8988T (cell line): ENCODE results near the gene LGALS9.
"Not testable (repeated sequence)": the region's sequence is repeated elsewhere in the genome, so short reads cannot be mapped to it uniquely, and the experiment has no call there.

ENCODE experiments used
- DNase-seq: peaks from one replicate; pipeline ENCODE4 v3.0.0; 2011

The LGALS9 gene

DNA sequence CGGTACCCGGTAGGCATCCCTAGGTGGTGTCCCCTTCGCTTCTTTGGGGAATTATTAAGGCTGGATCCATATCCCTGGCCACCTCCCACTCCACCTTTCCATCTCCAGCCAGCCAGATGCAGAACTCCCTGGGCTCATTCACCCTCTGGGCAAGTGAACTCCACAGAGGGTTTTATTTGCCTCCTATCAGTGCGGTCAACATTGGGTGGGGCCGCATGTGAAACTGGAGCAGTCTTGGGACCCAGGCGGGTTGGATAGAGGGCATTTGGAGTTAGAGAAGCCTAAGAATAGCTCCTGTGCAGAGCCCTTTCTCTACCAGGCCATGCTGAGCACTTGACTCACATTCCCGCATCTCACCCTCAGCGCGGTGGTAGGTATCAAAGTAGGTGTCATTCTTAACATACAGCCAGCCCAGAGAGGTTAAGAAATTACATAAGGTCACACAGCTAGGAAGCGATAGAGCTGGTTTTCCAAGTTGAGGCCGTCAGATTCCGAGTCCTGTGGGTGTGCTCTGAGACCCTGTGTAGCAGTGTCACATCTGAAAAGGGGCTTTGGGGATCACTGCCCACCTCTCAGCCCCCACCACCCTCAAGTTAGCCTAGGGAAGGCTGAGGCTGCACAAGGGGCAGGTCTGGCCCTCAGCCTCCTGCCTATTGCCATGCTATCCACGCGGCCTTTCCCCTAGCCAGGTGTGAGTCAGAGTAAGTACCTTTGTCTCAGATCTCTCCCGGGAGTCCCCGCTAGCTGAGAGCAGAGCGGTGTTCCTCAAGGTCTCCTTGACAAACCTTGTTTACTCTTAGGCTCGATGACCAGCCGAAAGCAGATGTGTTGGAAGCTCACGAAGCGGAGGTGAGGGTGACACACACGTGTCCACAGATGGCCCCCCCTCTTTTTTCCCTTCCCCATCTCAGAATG is 26.9 kb upstream of the LGALS9 start:
- DNase-seq: no peak

DNA sequence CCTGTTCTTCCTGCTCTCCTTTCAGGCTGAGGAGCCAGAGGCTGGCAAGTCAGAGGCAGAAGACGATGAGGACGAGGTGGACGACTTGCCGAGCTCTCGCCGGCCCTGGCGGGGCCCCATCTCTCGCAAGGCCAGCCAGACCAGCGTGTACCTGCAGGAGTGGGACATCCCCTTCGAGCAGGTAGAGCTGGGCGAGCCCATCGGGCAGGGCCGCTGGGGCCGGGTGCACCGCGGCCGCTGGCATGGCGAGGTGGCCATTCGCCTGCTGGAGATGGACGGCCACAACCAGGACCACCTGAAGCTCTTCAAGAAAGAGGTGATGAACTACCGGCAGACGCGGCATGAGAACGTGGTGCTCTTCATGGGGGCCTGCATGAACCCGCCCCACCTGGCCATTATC is 25.6 kb upstream of the LGALS9 start:
- no peak for DNase-seq

DNA sequence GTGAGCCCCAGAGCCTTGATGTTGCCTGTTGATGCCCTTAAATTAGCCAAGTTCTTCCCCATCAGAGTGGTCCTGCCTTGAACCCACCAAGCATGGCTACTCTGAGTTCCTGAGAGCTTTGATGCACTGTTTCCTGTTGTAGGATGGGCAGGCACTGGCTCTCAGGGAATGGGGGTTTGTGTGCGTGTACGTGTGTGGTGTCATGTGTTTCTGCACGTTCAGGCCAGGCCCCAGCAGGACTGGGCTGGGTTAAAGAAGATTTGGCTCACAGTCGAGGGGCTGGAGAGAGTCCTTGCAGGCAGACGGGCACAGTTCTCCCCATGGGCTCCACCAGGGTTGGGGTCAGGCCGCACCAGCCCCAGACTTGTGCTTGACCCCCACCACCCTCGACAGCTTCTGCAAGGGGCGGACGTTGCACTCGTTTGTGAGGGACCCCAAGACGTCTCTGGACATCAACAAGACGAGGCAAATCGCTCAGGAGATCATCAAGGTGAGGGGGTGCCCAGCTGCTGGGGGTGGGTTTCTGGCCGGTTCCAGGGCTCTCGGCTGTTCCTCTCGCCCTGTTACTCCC is 23.4 kb upstream of the LGALS9 start:
- no peak for DNase-seq

DNA sequence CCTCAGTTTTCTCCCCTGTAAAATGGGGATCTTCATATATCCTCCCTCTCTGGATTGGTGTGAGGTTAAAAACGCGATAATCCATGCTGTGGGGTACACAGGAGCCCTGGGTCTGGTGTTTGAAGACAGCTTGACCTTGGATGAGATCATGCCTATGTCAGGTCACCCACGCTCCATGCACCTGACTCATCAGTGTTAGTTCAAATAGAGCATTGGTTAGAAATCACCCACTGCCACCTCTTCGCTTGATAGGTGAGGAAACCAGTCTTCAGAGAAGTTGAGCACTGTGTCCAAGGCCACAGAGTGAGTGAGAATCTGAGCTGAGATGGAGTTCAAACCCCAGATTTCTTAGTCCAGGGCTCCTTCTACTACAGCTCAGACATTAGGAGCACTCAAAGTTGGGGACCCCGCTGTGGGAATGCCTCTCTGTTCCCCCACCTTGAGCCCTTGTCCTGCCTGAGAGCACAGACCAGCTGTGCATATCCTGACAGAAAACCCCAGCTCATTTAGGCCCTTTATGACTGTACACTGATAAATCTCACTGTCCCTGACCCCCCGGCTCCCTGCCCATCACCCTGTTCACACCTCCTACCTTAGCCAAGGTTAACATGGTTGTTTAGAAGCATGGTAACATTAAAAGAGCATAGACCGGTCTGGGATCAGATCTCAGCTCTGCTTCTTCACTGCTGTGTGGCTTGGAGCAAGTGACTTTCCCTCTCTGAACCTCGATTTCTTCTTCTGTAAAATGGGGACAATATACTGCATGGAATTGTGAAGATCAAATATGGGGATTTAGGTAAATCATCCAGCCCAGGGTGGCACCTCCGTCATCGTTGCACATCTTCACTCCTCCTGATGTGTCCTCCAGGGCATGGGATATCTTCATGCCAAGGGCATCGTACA is 22.4 kb upstream of the LGALS9 start:
- DNase-seq: no peak

DNA sequence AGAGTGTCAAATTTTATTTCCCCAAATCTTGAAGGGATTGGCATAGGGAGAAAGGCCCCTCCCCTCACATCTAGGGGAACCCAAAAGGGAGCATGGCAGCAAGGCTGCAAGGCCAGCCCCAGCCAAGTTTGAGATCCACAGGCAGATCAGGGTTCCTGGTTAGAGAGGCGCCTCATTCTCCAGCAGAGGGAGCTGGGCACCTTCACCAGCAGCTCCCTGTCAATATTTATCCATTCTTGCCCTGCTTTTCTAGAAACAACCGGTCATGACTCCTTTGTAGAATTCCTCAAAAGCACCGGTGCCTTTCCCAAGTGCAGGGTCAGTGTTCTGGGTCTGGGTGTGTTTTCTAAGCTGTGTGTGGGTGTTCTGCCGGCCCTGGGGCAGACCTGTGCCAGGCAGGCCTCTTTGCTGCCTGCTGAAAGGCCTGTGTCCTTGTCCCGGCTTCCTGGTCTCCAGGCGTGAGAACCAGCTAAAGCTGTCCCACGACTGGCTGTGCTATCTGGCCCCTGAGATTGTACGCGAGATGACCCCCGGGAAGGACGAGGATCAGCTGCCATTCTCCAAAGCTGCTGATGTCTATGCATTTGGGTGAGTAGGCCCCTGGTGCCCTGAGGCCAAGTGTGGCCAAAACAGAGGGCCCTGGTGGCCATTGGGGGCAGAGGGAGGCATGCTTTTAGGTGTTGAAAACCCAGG is 21.2 kb upstream of the LGALS9 start:
- peak; percentile 78 for DNase-seq

DNA sequence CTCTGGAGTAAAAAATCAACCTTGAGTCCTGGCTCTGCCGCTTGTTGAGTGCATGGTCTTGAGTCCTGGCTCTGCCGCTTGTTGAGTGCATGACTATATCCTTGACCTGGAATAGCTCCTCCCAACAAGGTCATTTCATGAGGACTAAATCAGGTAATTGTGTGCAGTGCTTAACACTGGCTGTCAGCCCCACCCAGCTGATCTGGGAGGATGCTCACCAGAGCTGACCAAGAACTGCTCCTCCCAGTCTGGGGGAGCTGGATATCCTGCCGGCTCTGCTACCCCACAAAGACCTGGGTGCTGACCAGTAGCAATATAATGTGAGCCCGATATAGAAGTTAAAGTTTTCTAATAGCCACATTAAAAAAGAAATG is 20.7 kb upstream of the LGALS9 start:
- no peak for DNase-seq

DNA sequence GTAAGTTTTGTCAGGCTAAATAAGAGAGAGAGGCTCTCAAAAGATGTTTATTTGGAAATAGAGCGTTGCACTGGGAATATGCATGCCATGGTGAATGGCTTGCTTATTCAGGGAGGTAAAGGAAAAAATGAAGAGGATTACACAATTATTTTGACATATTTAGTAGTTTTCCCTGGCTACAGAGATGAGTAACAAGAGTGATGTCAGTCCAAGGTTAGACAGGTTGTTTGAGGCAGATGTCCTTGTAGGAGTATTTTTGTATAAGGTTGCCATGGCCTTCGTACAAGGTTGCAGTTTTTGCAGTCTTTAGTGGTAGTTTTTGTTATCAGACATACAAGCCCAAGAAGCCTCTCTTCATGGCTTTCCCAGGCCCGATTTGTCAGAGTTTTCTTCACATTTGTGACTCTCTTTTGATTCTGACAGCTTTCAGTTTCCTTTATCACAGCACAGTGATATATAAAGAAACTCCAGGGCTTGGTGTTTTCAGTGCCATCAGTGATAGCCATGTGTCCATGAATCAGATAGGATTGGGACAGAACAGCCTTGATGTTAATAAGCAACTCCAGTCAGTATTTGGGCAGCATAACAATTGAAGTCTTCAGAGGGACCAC is 18.7 kb upstream of the LGALS9 start:
- no peak for DNase-seq

DNA sequence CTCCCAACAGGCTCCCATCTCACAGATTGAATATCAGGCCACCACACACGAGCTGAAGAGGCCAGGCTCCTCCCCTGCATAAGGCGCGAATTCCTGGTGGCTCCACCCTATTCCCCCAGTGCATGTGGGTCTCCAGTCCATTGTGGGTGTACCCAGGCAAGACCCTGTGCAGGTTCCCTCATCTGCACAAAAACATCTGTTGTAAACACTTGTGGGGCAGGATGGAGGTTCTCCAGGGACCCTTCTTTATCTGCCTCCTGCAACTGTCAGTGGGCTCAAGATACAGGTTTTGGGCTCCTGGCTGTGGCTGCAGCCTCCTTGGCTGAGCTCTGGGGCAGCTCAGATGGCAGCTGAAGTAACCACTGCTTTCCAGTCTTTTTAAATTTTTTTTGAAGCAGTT is 17.6 kb upstream of the LGALS9 start:
- DNase-seq: no peak

DNA sequence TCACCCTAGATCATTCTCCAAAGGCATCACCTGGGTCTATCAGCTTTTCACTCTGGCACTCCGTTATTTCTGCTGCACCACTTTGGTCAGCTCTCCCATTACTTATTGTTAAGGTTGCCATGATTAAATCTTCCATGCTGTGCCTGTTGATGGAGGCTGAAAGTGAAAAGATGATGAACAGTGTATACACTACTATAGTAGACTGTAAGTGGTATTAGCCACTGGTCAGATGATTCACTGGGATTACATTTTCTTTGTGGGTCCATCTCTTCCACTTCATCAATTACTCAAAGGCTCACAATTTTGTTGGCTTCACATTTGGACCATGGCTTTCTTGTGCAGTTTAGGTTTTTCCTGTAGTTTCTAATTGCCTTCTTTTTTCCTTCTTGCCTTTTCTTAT is 15.9 kb upstream of the LGALS9 start:
- DNase-seq: no peak

DNA sequence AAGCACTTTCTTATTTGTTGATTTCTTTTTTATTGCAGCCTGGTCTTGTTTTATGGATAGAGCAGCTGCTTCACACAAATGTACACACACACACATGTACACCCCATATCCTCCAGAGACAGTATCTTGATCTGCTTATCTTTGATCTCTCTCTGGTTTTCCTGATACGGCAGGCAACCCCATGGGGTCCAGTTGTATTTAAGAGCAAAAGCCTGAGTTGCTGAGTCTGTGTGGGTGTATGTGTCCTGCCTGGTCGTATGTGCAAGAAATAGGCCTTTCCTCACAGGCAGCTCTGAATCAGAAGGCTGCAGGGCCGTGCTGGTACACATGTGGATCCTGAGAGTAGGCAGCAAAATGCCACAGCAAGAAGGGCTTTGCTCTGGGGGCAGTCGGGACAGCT is 14.6 kb upstream of the LGALS9 start:
- DNase-seq: no peak

DNA sequence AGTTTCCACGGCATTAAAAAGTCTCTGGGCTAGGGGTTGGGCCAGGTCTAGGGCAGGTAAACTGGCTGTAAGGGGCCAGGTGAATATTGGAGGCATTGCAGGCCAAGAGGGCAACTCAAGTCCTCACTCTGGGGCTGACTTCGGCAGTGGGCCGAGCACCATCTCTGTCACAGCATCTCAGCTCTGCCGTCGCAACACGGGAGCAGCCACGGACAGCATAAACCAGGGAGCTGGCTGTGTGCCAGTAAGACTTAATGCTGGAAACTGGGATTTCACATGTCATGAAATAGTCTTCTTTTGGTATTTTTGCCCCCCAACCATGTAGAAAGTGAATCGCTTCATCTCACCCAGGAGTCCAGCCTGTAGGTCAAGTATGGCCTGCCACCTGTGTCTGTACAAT is 12.6 kb upstream of the LGALS9 start:
- no peak for DNase-seq

DNA sequence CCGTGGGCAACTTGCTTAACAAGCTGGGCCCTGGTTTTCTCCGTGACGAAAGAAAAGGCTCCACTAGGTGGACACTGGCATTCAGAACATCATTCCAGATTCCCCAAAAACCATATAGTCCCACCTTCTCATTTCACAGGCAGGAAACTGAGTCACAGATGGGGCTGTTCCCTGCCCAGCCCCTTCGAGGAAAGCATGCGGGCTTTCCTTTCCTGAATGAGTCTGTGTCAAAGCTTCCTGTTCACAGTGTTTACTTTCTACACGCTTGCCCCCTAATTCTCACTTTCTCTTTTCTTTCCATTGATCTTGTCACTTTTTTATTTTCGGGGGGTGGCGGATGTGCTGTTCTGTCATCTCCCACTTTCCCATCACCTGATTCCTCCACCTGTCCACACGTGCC is 10.3 kb upstream of the LGALS9 start:
- DNase-seq: no peak

DNA sequence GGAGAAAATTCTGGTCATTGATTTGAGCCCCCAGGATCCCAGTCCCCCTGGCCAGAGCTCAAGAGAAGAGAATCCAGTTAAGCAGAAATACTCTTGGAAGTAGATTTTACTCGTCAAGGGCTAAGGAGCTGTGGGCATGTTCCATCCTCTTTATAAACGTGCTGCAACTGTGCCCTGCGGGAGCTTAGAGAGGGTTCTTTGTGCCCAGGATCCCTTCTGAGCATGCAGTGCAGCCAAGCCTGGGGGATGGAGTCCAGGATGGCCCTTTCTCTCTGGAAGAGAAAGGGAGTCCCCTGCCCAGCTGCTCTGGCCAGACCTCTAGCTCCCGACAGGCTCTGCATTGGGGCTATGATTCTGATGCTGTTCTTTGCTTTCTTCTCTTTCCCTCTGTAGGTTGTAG is 9.5 kb upstream of the LGALS9 start:
- no peak for DNase-seq

DNA sequence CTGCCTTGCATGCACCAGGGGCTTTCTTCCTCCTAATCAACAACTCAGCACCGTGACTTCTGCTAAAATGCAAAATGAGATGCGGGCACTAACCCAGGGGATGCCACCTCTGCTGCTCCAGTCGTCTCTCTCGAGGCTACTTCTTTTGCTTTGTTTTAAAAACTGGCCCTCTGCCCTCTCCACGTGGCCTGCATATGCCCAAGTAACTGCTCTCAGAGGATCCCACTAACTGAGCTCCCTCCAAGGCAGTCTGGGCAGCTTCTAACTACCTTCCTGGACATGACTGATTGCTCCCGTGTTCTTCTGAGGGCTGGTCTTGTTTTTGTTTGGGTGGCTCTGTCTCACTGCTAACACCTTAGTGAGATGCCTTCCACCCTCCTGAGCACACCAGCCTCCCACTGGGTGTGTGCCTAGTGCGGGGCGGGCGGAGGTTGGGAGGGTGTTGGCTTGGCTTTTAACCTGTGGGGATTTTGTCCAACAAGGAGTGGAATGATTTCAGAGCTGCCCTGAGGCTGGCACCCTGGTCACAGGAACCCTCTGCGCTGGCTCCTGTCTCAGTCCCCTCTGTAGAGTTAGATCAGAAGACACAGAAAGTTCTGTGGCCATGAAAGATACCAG is 8.9 kb upstream of the LGALS9 start:
- DNase-seq: no peak

DNA sequence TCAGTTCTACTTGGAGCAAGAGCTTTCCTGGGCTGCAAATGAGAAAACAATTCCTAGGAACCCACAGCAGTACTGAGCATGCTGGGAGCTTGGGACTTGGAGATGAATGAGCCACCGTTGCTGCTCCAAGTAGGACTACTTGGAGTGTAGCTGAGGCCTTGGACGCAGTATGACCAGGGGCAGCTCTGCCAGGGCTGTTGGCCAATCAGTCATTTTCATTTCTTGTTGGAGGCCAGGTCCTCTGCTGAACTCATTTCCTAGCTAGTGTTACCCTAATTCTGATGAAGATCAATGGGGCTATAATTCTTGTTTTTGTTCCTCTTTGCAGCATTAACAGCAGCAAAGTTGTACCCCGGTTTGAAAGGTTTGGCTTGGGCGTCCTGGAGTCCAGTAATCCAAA is 8.0 kb upstream of the LGALS9 start:
- DNase-seq: no peak

DNA sequence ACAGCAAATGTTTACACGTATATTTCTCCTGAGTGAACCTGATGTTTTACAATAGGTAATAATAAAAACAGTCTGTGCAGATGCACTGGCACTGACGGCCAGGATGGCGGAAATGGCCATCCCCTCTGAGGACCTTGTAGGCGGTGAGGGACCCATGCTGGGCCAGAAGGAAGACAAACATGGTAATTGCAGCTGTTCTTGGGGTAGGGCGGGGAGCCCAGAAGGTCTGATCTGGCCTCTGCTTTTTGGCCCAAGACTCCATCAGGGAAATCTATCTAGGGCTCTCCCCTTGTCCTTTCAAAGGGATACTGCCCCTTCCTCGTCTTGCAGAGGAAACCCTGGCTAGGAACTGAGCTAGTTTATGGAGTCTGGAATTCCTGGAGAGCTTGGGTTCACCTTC is 7.4 kb upstream of the LGALS9 start:
- DNase-seq: no peak

DNA sequence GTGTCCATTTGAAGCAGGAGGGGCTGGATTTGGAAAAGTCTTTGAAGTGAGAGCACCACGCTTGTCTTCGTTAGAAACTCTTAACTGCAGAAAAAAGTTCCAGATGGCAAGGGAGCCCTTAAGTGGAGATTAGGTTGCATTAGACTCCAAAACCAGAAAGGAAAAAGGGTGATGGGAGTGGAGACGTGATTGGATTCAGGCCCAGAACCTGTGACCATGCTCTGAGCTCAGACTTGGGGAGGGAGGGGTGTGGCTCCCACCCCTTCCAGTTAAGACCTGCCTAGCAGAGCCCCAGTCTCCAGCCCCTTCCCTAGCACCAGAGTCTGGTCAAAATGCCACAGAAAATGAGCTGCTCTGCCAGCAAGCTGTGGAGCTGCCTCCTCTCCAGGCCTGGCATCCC is 6.4 kb upstream of the LGALS9 start:
- no peak for DNase-seq

DNA sequence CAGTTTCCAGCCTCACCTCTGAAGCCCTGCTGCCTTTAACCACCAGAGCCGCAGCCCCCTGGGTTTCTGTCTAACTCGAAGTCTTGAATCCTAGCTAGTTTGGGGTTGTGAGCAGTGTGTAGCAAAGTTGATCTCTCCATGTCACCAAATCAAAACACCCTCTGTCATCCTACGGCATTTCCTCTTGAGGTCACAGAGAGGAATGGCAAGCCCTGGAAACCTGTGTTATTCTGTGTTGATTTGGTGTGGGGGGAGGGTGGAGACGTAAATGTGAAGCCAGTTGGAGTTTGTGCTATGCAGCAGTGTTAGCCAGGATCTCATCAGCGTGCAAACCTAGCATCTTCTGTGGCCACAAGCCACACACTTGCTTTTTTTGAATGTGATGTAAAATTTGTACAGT is 5.1 kb upstream of the LGALS9 start:
- no peak for DNase-seq

DNA sequence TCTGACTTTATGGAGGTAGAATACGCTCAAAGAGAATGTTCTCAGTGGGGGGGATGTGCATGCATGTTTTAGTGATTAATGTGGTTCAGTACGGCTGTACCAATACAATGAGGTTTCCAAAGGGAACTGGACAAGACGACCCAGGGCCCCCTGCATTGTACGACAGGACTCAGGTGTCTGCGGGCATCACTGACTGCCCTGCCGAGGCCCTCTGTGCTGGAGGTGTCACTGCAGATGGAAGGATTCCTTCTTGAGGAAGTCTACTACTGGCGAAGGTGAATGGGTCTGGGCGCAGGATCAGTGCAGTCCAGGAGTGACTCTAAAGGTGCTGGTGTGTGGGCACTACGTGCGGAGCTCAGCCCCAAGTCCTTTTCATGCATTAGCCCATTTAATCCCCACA is 3.5 kb upstream of the LGALS9 start:
- no peak for DNase-seq

DNA sequence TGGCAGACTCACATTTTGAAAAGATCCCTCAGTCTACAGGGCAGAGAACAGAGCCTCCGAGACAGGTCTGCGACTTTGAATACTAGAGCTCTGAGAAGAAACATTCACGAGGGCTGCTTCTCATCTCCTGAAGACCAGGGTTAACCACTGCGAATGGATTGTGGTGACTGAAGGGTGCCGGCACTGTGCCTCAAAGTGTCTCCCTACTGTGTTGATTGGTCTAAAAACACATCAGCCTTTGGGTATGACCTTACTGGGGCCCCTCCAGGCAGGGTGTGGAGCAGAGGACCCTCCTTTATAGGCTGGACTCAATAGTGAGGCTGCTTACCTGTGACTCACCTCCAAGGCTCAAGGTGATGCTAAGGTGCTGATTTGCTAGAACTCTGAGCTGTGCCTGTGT is 2.6 kb upstream of the LGALS9 start:
- DNase-seq: no peak

DNA sequence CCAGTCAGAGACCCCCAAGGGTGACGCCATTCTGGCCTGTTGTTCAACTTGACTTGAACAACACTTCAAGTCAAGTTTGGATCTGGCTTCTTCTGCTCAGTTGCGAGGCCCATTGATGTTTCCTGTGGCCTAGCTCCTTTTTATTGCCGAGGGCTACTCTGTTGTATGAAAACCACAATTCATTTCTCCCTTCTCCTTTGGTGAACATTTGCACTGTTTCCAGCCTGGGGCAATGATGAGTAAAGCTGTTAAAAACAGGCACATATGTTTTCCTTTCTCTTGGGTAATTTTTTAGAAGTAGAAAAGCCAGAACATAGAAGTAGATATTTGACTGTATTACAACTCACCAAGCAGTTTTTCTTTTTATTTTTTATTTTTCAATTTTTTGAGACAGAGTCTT is 1.7 kb upstream of the LGALS9 start:
- DNase-seq: not testable (repeated sequence)

DNA sequence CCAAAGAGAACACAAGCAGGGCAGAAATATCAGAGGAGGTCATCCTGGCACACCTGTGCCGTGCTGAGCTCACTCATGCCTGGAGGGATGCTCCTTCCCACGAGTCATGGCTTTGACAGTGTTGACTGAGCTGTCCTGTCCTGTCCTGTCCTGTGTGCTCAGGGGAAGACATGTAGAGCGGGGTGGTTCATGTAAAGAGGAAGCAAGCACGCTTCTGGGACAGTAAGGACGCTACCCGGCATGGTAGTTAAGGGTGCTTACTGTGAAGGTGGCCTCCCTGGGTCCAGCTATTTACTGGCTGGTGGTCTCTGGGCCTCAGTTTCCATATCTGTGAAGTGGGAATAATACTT is 398 bp downstream of the LGALS9 start:
- DNase-seq: no peak
